Immature natural killer cell (primary cell): ENCODE measurements around the gene PFKFB3. TPM values are rescaled to one million over a fixed set of nuclear protein-coding genes. Genes with fewer than 3 reads are reported as not detected.
A peak's percentile ranks its signal among the peaks of the same experiment; 100 is the strongest.

ENCODE experiments used
- DNase-seq, 3 donors: peaks; one replicate each; pipeline ENCODE4 v3.0.0; 2022; ENCODE audit warnings: mixed read lengths in 1 of 3
- H3K27ac Mint-ChIP-seq, 6 donors: one replicate each; pipeline ENCODE4 v1.8.0; 2020; ENCODE audit warnings: mixed read lengths in 6 of 6, mild to moderate bottlenecking in 5 of 6, inconsistent platforms in 4 of 6, moderate library complexity in 3 of 6
- H3K27me3 Mint-ChIP-seq, 3 donors: one replicate each; pipeline ENCODE4 v1.8.0; 2020 to 2021; ENCODE audit warnings: low read depth in 3 of 3, mild to moderate bottlenecking in 3 of 3, mixed read lengths in 3 of 3, moderate library complexity in 3 of 3, inconsistent platforms in 1 of 3
- H3K36me3 Mint-ChIP-seq, 3 donors: one replicate each; pipeline ENCODE4 v1.8.0; 2020; ENCODE audit warnings: mixed read lengths in 3 of 3, inconsistent platforms in 2 of 3, mild to moderate bottlenecking in 2 of 3
- H3K4me1 Mint-ChIP-seq, 2 donors: one replicate each; pipeline ENCODE4 v1.8.0; 2020; ENCODE audit warnings: inconsistent platforms in 2 of 2, mild to moderate bottlenecking in 2 of 2, mixed read lengths in 2 of 2, moderate library complexity in 1 of 2
- H3K4me3 Mint-ChIP-seq, 5 donors: one replicate each; pipeline ENCODE4 v1.8.0; 2020; ENCODE audit warnings: mild to moderate bottlenecking in 5 of 5, mixed read lengths in 5 of 5, inconsistent platforms in 3 of 5, moderate library complexity in 3 of 5
- H3K9me3 Mint-ChIP-seq, 6 donors: one replicate each; pipeline ENCODE4 v1.8.0; 2020; ENCODE audit warnings: mild to moderate bottlenecking in 6 of 6, mixed read lengths in 6 of 6, inconsistent platforms in 4 of 6, moderate library complexity in 3 of 6
- polyA plus RNA-seq, 3 donors: library from polyadenylated mRNA; unstranded; fragments of 300-500 nt; fragmentation: Illumina TruSeq; gene quantifications; one replicate each; pipeline ENCODE4 v1.2.3, GENCODE V29; 2021

Gene PFKFB3
- polyA plus RNA-seq, 3 donors from 2014 or later: 3.2 to 8.0 (median 3.9) TPM

DNA sequence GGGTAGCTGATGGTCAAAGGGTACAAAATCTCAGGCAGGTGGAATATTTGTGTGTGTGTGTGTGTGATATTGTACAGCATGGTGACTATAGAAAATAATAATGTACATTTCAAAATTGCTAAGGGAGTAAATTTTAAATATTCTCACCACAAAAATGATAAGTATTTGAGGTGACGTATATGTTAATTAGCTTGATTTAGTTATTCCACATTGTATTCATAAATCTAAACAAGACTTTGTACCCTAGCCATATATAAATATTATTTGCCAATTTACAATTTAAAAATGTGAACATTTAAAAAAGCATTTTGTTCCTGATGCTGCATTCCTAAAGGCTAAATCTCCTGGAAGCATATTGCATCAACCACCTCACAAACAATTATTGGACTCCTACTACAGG is 47.0 kb downstream of the PFKFB3 start:
- peaks cover 0 to 6% (median 2%) of the 10 kb centered on the region in 3 donors for H3K27me3 Mint-ChIP-seq
- DNase-seq: no peak
- no peaks in the 10 kb centered on the region for H3K9me3 Mint-ChIP-seq
- no peak overlapping the region for H3K27ac Mint-ChIP-seq
- peaks cover 0 to 3% (median 0%) of the 10 kb centered on the region in 3 donors for H3K36me3 Mint-ChIP-seq
- no peaks in the 10 kb centered on the region for H3K4me1 Mint-ChIP-seq
- no peak overlapping the region for H3K4me3 Mint-ChIP-seq

DNA sequence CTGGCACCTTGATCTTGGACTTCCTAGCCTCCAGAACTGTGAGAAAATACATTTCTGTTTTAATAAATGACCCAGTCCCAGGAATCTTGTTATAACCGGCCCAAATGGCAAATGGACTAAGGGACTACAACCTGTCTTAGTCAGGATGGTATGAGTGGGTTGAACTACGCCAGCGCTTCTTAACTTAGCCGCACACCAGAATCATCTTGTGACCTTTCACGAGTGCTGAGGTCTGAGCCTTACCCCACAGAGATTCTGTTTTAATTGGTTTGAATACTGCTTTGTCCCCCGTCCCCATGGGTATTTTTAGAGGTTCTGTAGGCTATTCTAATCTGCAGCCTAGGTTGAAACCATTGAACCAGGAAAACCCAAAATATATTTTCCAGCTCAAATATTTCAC is 48.0 kb downstream of the PFKFB3 start:
- peaks cover 0 to 3% (median 0%) of the 10 kb centered on the region in 3 donors for H3K36me3 Mint-ChIP-seq
- H3K27ac Mint-ChIP-seq: no peak overlapping the region
- no peaks in the 10 kb centered on the region for H3K4me1 Mint-ChIP-seq
- H3K27me3 Mint-ChIP-seq: peaks cover 0 to 6% (median 2%) of the 10 kb centered on the region in 3 donors
- H3K4me3 Mint-ChIP-seq: no peak overlapping the region
- H3K9me3 Mint-ChIP-seq: no peaks in the 10 kb centered on the region
- no peak for DNase-seq

DNA sequence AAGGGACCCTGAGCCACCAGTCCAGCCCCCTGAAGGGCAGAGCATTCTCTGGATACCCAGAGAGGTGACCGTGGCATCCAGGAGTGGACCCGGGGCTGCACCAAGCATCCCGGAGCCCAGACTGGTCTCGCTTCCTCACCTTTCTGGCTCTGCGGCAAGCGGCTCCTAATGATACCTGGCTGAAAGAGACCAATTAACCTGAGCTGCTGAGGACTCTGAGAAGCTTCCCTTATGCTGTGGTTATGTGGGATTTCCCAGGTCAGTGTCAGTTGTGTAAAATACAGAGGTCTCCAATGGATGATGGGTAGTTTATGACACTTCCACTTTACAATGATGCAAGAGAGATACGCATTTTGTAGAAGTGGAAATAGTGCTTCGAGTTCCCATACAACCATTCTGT is 51.5 kb downstream of the PFKFB3 start:
- Mint-ChIP-seq H3K4me1 (no peaks in the 10 kb centered on the region), H3K4me3 (no peak overlapping the region), H3K9me3 (no peaks in the 10 kb centered on the region), H3K27me3 (peaks cover 0 to 6% (median 4%) of the 10 kb centered on the region in 3 donors), H3K36me3 (peaks cover 0 to 5% (median under 1%) of the 10 kb centered on the region in 3 donors), H3K27ac (no peak overlapping the region)
- DNase-seq: no peak

DNA sequence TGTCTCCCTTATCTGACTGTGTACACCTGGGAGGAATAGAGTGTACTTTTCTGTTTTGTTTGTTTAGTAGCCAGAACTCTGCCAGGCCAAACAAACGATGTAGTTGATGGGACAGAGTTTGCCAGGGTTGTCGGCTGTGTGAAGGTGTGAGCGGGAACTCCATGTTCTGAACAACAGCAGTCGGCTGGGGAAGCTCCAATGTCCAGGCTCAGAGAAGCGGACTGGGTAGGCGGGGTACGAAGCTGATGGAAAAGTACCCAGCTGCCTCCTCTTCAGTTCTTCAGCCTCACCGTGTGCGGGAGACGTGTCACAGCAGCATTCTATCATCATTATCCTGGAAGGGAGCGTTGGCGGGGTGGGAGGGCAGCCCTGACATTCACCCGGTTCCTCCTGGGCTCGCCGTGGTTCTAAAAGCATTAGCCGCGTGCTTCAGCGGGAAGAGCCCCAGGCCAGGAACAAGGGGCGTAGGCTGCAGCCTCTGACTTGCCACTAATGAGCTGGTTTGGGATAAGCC is 52.9 kb downstream of the PFKFB3 start:
- Mint-ChIP-seq H3K4me3 (no peak overlapping the region), H3K27me3 (peaks cover 2 to 7% (median 4%) of the 10 kb centered on the region in 3 donors), H3K27ac (no peak overlapping the region), H3K4me1 (no peaks in the 10 kb centered on the region), H3K9me3 (peaks cover 0 to 4% (median 0%) of the 10 kb centered on the region in 6 donors), H3K36me3 (peaks cover 3 to 15% (median 10%) of the 10 kb centered on the region in 3 donors)
- DNase-seq: no peak

DNA sequence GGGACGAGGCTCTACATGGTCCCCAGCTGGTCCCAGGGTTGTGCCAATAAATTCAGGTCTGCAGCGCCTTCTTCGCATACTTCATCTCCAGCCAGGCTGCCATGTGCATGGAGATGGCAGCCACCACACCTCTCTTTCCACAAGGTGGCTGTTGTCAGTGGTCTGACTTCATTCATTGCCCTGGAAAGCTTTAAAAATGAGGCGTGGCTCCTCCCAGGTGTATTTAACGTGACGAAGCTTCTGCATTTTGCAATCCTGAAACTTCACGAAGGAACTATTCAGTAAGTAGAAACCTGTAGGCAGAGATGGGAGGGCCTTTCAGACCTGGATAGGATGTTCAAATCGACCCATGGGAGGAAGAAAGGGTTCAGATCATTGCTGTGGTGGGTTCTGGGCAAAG is 53.7 kb downstream of the PFKFB3 start:
- no peak overlapping the region for H3K27ac Mint-ChIP-seq
- no peak overlapping the region for H3K4me3 Mint-ChIP-seq

DNA sequence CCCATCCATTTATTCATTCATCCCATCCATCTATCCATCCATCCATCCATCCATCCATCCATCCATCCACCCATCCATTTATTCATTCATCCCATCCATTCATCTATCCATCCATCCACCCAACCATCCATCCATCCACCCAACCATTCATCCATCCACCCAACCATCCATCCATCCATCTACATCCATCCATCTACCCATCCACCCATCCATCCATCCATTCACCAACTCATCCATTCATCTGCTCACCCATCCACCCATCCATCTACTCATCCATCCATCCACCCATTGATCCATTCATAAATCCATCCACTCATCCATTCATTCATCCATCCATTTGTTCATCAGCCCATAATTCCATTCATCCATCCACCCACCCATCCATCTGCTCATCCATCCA is 56.4 kb downstream of the PFKFB3 start:
- no peak for DNase-seq
- H3K4me3 Mint-ChIP-seq: no peak overlapping the region
- peak overlapping the region in 1 of 6 donors; percentile 18 for H3K27ac Mint-ChIP-seq
- peaks cover 2 to 6% (median 4%) of the 10 kb centered on the region in 3 donors for H3K27me3 Mint-ChIP-seq
- H3K36me3 Mint-ChIP-seq: peaks cover 10 to 15% (median 12%) of the 10 kb centered on the region in 3 donors
- peaks cover 0 to 6% (median 2%) of the 10 kb centered on the region in 6 donors for H3K9me3 Mint-ChIP-seq
- no peaks in the 10 kb centered on the region for H3K4me1 Mint-ChIP-seq

More for the DNA sequence above, 53.7 kb downstream of the PFKFB3 start:
- DNase-seq: no peak
- Mint-ChIP-seq H3K9me3 (peaks cover 0 to 6% (median 2%) of the 10 kb centered on the region in 6 donors), H3K36me3 (peaks cover 10 to 15% (median 12%) of the 10 kb centered on the region in 3 donors), H3K27me3 (peaks cover 2 to 6% (median 4%) of the 10 kb centered on the region in 3 donors), H3K4me1 (no peaks in the 10 kb centered on the region)

DNA sequence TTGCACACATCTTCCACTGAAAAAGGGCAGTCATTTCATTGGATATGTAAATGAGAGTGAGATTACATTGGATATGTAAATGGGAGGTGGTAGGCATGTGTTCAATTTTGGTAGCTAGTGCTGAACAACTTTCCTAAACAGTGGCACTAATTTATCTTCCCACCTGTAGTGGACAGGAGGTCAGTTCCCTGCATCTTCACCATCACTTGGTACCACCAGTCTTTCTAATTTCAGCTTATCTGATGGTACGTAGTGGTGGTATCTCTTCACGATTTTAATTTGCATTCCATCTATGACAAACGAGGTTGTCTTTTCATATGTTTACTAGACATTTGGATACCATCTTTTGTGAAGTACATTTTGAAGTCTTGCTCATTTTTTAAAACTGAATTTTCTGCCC is 58.1 kb downstream of the PFKFB3 start:
- DNase-seq: no peak
- no peak overlapping the region for H3K27ac Mint-ChIP-seq
- H3K36me3 Mint-ChIP-seq: peaks cover 10 to 15% (median 12%) of the 10 kb centered on the region in 3 donors
- peaks cover 0 to 6% (median 2%) of the 10 kb centered on the region in 6 donors for H3K9me3 Mint-ChIP-seq
- H3K27me3 Mint-ChIP-seq: peaks cover 2 to 6% (median 4%) of the 10 kb centered on the region in 3 donors
- no peak overlapping the region for H3K4me3 Mint-ChIP-seq
- H3K4me1 Mint-ChIP-seq: no peaks in the 10 kb centered on the region

DNA sequence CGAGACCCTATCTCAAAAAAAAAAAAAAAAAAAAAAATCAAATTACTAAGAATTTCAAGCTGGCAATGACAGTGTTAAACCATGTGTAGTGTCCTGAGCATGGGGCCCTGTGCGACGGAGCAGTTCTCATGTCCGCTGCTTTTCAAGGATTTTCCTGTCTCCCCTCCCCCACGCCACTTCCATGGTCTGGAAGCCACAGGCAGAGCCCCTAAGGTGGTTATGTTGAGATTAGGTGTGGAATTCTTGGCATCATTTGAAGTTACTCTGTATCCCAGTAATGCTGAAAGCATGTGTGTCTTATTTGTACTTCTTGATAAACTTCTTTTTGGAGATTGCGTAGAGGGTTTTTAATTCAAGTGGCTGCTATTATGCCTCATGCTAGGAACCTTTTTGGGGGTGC is 65.2 kb downstream of the PFKFB3 start:
- no peak for DNase-seq
- peak overlapping the region in 4 of 6 donors; percentile 17 to 83 (median 57) for H3K27ac Mint-ChIP-seq
- no peaks in the 10 kb centered on the region for H3K9me3 Mint-ChIP-seq
- H3K36me3 Mint-ChIP-seq: no peaks in the 10 kb centered on the region
- H3K27me3 Mint-ChIP-seq: peaks cover 0 to 6% (median 3%) of the 10 kb centered on the region in 3 donors
- H3K4me3 Mint-ChIP-seq: peak overlapping the region in 2 of 5 donors; percentile 33 to 48
- peaks cover 32 to 37% of the 10 kb centered on the region in 2 donors for H3K4me1 Mint-ChIP-seq

DNA sequence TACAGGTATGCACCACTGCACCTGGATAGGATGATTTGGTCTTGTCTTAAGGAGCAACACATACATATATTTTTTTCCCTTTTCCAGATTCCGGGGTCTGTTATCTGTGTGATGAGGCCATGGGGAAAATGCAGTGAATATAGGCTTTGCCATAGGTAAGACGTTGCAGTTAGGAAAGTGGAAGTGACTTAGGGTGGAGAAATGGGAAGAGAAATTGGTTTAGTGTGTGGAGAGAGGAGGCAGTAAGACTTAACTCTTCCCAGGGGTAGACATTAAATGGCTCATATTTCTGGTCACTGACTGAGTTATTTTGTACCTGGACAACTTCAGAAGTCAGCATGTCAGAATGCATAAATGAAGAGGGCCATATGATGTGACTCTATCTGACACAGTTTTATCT is 66.7 kb downstream of the PFKFB3 start:
- Mint-ChIP-seq H3K4me3 (peak overlapping the region in 3 of 5 donors; percentile 35 to 80 (median 42)), H3K27me3 (peaks cover 0 to 6% (median 3%) of the 10 kb centered on the region in 3 donors), H3K27ac (peak overlapping the region; percentile 64 to 97 (median 94)), H3K36me3 (no peaks in the 10 kb centered on the region), H3K9me3 (no peaks in the 10 kb centered on the region), H3K4me1 (peaks cover 35 to 41% of the 10 kb centered on the region in 2 donors)
- DNase-seq: no peak

DNA sequence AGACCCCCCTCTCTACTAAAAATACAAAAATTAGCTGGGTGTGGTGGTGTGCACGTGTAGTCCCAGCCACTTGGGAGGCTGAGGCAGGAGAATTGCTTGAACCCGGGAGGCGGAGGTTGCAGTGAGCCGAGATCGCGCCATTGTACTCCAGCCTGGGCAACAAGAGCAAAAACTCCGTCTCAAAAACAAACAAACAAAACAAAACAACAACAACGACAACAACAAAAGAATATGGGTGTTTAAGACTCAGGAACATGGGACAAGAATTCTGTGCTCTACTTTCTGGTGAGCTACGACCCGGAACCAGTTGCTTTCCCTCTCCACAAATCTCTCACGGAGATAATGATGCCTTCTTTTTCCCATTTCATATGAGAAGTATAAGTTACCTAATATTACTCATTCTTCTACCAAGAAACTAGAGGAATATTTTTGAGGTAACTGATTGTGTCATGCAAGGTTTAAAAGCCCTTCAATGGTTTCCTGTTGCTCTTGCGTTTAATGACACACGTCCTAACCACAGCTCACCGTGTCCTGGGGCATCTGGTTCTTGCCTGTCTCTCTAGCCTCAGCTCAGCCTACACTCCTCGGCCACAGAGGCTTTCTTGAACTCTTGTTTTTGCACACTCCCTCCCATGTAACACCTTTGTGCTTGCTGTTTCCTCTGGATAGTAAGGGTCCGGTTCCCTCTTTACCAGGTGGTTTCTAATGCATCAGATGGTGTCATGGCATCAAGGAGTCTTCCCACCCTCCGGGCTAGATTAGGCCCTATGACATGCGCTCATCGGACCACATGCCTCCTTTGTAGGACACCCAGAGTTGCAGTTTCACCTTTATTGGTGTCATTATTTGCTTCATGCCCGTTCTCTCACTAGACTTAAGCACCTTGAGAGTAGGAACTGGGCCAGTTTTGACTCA is 67.5 kb downstream of the PFKFB3 start:
- peaks cover 39 to 46% of the 10 kb centered on the region in 2 donors for H3K4me1 Mint-ChIP-seq
- no peaks in the 10 kb centered on the region for H3K36me3 Mint-ChIP-seq
- H3K4me3 Mint-ChIP-seq: peak overlapping the region; percentile 20 to 81 (median 44)
- peak overlapping the region; percentile 64 to 97 (median 94) for H3K27ac Mint-ChIP-seq
- no peaks in the 10 kb centered on the region for H3K9me3 Mint-ChIP-seq
- DNase-seq: peak; percentile 74 to 87 (median 77)
- peaks cover 3 to 10% (median 4%) of the 10 kb centered on the region in 3 donors for H3K27me3 Mint-ChIP-seq

DNA sequence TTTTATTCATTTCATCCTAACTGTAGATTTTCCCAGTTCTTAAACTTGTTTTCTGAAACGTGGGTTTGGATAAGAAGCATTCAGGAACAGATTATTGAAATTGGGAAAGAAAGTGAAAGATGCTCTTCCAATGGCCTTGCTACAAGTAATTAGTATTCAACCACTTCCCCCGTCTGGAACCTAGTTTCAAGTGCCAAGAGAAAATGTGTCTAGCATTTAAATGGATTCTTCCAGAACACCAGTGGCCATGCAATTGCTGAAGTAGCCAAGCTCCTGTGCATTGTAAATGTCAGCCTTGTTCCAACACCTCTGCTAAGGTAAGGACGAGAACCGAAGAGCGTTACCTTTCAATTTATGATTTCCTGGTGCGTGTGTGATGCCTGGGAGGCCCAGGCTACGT is 68.2 kb downstream of the PFKFB3 start:
- Mint-ChIP-seq H3K27ac (peak overlapping the region; percentile 64 to 97 (median 94)), H3K4me3 (peak overlapping the region in 4 of 5 donors; percentile 39 to 81 (median 56)), H3K4me1 (peaks cover 46 to 53% of the 10 kb centered on the region in 2 donors), H3K36me3 (no peaks in the 10 kb centered on the region), H3K27me3 (peaks cover 5 to 11% (median 10%) of the 10 kb centered on the region in 3 donors), H3K9me3 (no peaks in the 10 kb centered on the region)
- no peak for DNase-seq

DNA sequence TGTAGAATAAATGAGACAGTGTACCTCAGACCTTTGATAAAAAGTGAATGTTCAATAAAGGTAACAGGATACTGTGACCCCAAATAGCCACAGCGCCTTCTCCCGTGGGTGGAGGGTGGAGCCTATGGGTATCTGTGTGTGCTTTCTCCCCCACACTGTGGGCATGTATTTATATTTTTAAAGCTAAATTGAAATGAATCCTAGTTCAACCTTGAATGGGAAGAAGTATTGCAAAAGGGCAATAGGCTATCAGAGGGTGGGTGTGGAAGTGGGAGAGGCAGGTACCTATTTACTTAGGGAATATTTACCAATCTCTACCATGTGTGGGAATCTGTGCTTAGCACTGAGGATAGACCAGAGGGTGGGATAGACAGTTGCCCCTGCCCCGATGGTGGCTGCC is 68.9 kb downstream of the PFKFB3 start:
- no peaks in the 10 kb centered on the region for H3K36me3 Mint-ChIP-seq
- no peak for DNase-seq
- peaks cover 48 to 54% of the 10 kb centered on the region in 2 donors for H3K4me1 Mint-ChIP-seq
- H3K4me3 Mint-ChIP-seq: peak overlapping the region in 1 of 5 donors; percentile 81
- H3K27ac Mint-ChIP-seq: peak overlapping the region; percentile 55 to 97 (median 94)
- H3K9me3 Mint-ChIP-seq: no peaks in the 10 kb centered on the region
- H3K27me3 Mint-ChIP-seq: peaks cover 5 to 11% (median 8%) of the 10 kb centered on the region in 3 donors

DNA sequence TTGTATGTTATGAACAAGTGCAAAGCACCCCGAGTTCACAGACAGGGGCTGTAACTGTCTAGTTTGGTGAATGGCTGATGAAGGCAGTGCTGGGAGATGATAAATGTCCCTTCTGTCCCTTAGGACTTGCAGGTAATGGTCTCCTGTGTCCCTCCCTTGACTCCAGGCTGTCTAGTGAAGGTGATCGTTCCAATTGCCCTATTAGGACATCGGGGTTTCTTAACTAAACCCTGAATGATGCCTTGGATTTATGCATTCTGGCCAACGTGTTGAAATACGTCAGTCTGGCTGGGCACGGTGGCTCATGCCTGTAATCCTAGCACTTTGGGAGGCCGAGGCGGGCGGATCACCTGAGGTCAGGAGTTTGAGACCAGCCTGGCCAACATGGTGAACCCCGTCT is 69.4 kb downstream of the PFKFB3 start:
- no peak for DNase-seq
- peaks cover 5 to 11% (median 11%) of the 10 kb centered on the region in 3 donors for H3K27me3 Mint-ChIP-seq
- H3K4me3 Mint-ChIP-seq: no peak overlapping the region
- no peaks in the 10 kb centered on the region for H3K9me3 Mint-ChIP-seq
- peaks cover 48 to 52% of the 10 kb centered on the region in 2 donors for H3K4me1 Mint-ChIP-seq
- no peaks in the 10 kb centered on the region for H3K36me3 Mint-ChIP-seq
- peak overlapping the region in 5 of 6 donors; percentile 55 to 97 (median 95) for H3K27ac Mint-ChIP-seq

DNA sequence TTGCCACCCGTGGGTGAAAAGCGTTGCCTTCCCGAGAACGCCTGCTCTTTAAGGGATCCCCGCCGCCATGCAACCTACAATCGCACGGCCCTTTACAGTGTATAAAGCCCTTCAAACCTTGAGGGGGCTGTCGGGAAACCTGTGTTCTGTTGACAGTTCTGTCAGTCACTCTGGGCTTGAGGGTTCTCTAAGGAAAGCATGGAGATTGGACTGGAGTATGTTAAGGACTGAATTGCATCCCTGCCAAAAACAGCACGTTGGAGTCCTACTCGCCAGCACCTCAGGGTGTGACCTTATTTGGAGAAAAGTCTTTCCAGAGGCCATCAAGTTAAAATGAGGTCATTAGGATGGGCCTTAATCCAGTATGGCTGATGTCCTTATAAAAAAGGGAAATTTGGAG is 70.6 kb downstream of the PFKFB3 start:
- Mint-ChIP-seq H3K9me3 (no peaks in the 10 kb centered on the region), H3K4me3 (no peak overlapping the region), H3K27me3 (peaks cover 5 to 11% (median 11%) of the 10 kb centered on the region in 3 donors), H3K4me1 (peaks cover 46 to 47% of the 10 kb centered on the region in 2 donors), H3K27ac (peak overlapping the region in 4 of 6 donors; percentile 39 to 81 (median 56)), H3K36me3 (no peaks in the 10 kb centered on the region)
- DNase-seq: no peak
